Osteoblast (primary cell): Measurements from ENCODE around the gene TARBP2. TPM values are rescaled to one million over a fixed set of nuclear protein-coding genes. Genes with fewer than 3 reads are reported as not detected.

Experiments used
- DNase-seq: peaks from one replicate; pipeline ENCODE4 v3.0.0; 2011; ENCODE audit warnings: low spot score, mixed read lengths; ENCODE audit not compliant: insufficient read length; ENCODE audit errors: missing footprints
- H2AFZ ChIP-seq: 2 replicates; pipeline ENCODE4 v1.6.0; 2011; ENCODE audit warnings: mild to moderate bottlenecking, low read length
- H3K27ac ChIP-seq: 2 replicates; pipeline ENCODE4 v1.5.1; 2011; ENCODE audit warnings: mild to moderate bottlenecking, low read depth, low read length, moderate library complexity
- H3K27me3 ChIP-seq: 2 replicates; pipeline ENCODE4 v1.6.0; 2012; ENCODE audit warnings: mild to moderate bottlenecking, control low read depth, inconsistent platforms, low read length, moderate library complexity; ENCODE audit not compliant: insufficient read depth
- H3K36me3 ChIP-seq: 2 replicates; pipeline ENCODE4 v1.5.1; 2011; ENCODE audit warnings: mild to moderate bottlenecking, low read length, control low read depth, moderate library complexity; ENCODE audit not compliant: insufficient read depth
- H3K4me1 ChIP-seq: 2 replicates; pipeline ENCODE4 v1.5.1; 2011; ENCODE audit warnings: mild to moderate bottlenecking, low read length, control low read depth, moderate library complexity; ENCODE audit not compliant: insufficient read depth
- H3K4me2 ChIP-seq: 2 replicates; pipeline ENCODE4 v1.6.0; 2011; ENCODE audit warnings: mild to moderate bottlenecking, low read length; ENCODE audit not compliant: insufficient read depth
- H3K4me3 ChIP-seq: fragments of 200-600 bp; sonication (generic); 3 replicates; pipeline ENCODE4 v1.5.1; 2012; ENCODE audit warnings: mild to moderate bottlenecking, low read length, inconsistent platforms; ENCODE audit not compliant: insufficient read depth
- H3K79me2 ChIP-seq: 2 replicates; pipeline ENCODE4 v1.6.0; 2012; ENCODE audit warnings: mild to moderate bottlenecking, low read length, control low read depth, inconsistent platforms; ENCODE audit not compliant: insufficient read depth
- H3K9me3 ChIP-seq: 2 replicates; pipeline ENCODE4 v1.5.1; 2011; ENCODE audit warnings: low read depth, low read length, control low read depth
- H4K20me1 ChIP-seq: 2 replicates; pipeline ENCODE4 v1.6.0; 2012; ENCODE audit warnings: mild to moderate bottlenecking, low read length, control low read depth; ENCODE audit not compliant: insufficient read depth
- total RNA-seq: library from RNA; depleted of rRNA; stranded (reverse); fragments of >200 nt; gene quantifications from 2 replicates; pipeline ENCODE4 v1.2.3, GENCODE V29; 2012
- TF ChIP-seq, protein P1 (sequence below): IDR thresholded peaks from 2 replicates; pipeline ENCODE4 v1.5.1; 2011; ENCODE audit warnings: mild to moderate bottlenecking, low read depth, low read length, moderate library complexity; ENCODE audit errors: extremely low read depth

Gene TARBP2
- total RNA-seq, 1 donor = 35.5 TPM

GRCh38 chr12:53461059-53461458 is 40.0 kb upstream of the TARBP2 start:
- H4K20me1 ChIP-seq = peaks cover 58% of the 10 kb centered on the region
- DNase-seq = no peak

GRCh38 chr12:53461591-53461990 is 39.5 kb upstream of the TARBP2 start:
- TF ChIP-seq, protein P1, sequence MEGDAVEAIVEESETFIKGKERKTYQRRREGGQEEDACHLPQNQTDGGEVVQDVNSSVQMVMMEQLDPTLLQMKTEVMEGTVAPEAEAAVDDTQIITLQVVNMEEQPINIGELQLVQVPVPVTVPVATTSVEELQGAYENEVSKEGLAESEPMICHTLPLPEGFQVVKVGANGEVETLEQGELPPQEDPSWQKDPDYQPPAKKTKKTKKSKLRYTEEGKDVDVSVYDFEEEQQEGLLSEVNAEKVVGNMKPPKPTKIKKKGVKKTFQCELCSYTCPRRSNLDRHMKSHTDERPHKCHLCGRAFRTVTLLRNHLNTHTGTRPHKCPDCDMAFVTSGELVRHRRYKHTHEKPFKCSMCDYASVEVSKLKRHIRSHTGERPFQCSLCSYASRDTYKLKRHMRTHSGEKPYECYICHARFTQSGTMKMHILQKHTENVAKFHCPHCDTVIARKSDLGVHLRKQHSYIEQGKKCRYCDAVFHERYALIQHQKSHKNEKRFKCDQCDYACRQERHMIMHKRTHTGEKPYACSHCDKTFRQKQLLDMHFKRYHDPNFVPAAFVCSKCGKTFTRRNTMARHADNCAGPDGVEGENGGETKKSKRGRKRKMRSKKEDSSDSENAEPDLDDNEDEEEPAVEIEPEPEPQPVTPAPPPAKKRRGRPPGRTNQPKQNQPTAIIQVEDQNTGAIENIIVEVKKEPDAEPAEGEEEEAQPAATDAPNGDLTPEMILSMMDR = no peak
- Histone ChIP-seq H4K20me1 (peaks cover 60% of the 10 kb centered on the region), H3K27me3 (no peaks in the 10 kb centered on the region), H3K9me3 (no peaks in the 10 kb centered on the region), H3K27ac (no peak overlapping the region), H3K4me2 (no peak overlapping the region), H2AFZ (no peak overlapping the region), H3K36me3 (peaks cover 99% of the 10 kb centered on the region), H3K4me3 (no peak overlapping the region), H3K4me1 (no peaks in the 10 kb centered on the region), H3K79me2 (peaks cover 99% of the 10 kb centered on the region)
- no peak for DNase-seq

More at GRCh38 chr12:53461059-53461458, 40.0 kb upstream of the TARBP2 start:
- Histone ChIP-seq H3K4me3 (no peak overlapping the region), H3K27ac (no peak overlapping the region), H3K4me2 (no peak overlapping the region), H3K36me3 (peaks cover 99% of the 10 kb centered on the region), H3K9me3 (no peaks in the 10 kb centered on the region), H3K4me1 (no peaks in the 10 kb centered on the region), H2AFZ (no peak overlapping the region), H3K27me3 (no peaks in the 10 kb centered on the region), H3K79me2 (peaks cover 99% of the 10 kb centered on the region)
- TF ChIP-seq, protein P1 = no peak

DNA sequence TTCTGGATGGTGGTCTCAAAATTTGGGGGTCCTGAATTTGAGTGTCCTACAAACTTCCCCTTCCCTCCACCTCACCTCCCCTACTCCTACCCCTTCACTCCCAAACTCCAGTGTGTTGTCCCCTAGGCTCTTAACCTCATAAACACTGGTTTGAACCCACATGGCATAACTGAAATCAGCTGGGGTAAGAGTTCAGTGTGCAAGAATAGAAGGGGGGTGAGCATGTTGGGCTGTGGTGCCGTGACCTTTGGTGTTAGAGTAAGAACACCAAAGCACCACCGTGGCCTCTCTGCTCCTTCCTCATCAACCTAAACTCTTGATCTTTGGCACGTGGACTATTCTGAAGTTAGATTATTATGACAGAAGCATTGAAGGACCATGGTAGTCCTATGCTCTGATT is 38.1 kb upstream of the TARBP2 start:
- H4K20me1 ChIP-seq = peaks cover 56% of the 10 kb centered on the region
- H2AFZ ChIP-seq = no peak overlapping the region
- peaks cover 97% of the 10 kb centered on the region for H3K79me2 ChIP-seq
- H3K27ac ChIP-seq = no peak overlapping the region
- H3K4me2 ChIP-seq = no peak overlapping the region
- peaks cover 99% of the 10 kb centered on the region for H3K36me3 ChIP-seq
- no peaks in the 10 kb centered on the region for H3K27me3 ChIP-seq
- H3K4me1 ChIP-seq = no peaks in the 10 kb centered on the region
- H3K9me3 ChIP-seq = no peaks in the 10 kb centered on the region
- DNase-seq = no peak
- TF ChIP-seq, protein P1 = no peak
- H3K4me3 ChIP-seq = no peak overlapping the region

DNA sequence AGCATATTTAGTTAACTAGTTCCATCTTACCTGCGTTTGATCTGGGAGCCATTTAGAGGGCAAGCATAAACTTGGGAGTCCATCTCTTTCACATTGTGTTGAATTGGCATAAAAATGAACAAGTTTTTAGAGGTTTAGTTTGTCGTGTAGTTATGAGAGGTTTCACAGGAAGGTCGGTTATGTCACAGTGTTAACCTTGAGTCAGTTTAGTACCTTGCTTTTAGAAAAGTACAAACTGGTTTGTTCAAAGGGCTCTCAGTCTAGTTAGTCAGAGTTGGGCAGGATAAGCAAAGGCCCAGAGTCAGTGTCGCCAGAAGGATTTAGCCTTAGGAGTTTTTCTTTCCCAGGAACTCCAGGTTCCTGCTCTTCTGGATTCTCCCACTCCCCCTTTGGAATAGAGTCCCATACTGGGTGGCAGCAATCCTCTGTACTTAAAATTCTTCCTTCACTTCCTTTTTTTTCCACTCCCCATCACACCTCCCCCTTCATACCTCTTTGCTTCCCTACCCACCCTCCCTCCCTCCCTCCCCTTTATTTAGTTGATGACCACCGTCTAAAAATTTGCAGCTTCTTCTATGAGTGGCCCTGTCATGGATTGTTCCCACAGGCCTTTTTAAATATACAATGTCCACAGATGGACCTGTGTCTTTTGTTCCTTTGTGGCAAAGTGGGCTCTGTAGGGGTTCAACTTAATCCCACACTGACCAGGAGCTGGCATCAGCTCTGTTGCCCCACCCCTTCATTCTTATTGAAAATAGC is 37.1 kb upstream of the TARBP2 start:
- Histone ChIP-seq H4K20me1 (peaks cover 60% of the 10 kb centered on the region), H3K4me3 (no peak overlapping the region), H3K27ac (no peak overlapping the region), H3K36me3 (peaks cover 99% of the 10 kb centered on the region), H3K4me1 (no peaks in the 10 kb centered on the region), H3K27me3 (no peaks in the 10 kb centered on the region), H3K9me3 (no peaks in the 10 kb centered on the region), H2AFZ (no peak overlapping the region), H3K79me2 (peaks cover 95% of the 10 kb centered on the region), H3K4me2 (no peak overlapping the region)
- TF ChIP-seq, protein P1 = no peak
- no peak for DNase-seq
